ENCODE data around the gene ATP11A.

DNA sequence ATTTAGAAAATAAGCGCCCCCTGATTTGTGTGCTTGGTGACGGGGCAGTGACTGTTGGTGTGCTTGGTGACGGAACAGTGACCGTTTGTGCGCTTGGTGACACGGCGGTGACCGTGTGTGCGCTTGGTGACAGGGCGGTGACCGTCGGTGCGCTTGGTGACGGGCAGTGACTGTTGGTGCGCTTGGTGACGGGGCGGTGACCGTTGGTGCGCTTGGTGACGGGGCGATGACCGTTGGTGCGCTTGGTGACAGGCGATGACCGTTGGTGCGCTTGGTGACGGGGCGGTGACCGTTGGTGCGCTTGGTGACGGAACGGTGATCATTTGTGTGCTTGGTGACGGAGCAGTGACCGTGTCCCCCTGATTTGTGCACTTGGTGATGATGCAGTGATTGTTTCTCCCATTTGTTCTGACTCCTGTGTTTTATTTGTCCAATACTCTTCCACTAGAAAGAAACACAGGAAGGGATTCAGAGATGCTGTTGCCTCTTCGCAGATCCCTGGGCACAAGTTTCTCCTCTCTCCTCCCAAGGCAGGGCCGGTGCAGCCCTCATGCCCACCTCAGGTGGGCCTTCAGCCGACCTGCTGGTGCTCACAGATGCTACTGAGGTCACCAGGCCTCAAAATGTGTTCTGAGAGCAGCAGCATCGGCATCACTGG, 128.3 kb downstream of the ATP11A start:
- TF ChIP-seq, protein P1, sequence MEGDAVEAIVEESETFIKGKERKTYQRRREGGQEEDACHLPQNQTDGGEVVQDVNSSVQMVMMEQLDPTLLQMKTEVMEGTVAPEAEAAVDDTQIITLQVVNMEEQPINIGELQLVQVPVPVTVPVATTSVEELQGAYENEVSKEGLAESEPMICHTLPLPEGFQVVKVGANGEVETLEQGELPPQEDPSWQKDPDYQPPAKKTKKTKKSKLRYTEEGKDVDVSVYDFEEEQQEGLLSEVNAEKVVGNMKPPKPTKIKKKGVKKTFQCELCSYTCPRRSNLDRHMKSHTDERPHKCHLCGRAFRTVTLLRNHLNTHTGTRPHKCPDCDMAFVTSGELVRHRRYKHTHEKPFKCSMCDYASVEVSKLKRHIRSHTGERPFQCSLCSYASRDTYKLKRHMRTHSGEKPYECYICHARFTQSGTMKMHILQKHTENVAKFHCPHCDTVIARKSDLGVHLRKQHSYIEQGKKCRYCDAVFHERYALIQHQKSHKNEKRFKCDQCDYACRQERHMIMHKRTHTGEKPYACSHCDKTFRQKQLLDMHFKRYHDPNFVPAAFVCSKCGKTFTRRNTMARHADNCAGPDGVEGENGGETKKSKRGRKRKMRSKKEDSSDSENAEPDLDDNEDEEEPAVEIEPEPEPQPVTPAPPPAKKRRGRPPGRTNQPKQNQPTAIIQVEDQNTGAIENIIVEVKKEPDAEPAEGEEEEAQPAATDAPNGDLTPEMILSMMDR (conservative IDR thresholded peaks at IDR 0.05; ENCODE audit: low read depth, low read length): no peak
- no peak for TF ChIP-seq EZH2 (IDR thresholded peaks at IDR 0.05; ENCODE audit: low read length, unreplicated experiment)
